ENCODE measurements around the gene RASGRF2. TPM values are rescaled to one million over a fixed set of nuclear protein-coding genes. Genes with fewer than 3 reads are reported as not detected.

Gene RASGRF2
- total and polyA plus RNA-seq, 9 of the 15 experiments (the other 6 are each of a cell fraction or from before 2014, with no cell fraction given) = 0.01 to 0.22 (median 0.08) TPM; not detected in 2

GRCh38 chr5:80955082-80955590, 5.0 kb upstream of the RASGRF2 start:
- no peak overlapping the region for H3K9ac ChIP-seq (ENCODE audit: insufficient read depth in 1 of 2, low read depth in 2 of 2, low read length in 2 of 2)
- no peak overlapping the region for H3K4me2 ChIP-seq (ENCODE audit: insufficient read depth, low read length)
- H3K36me3 ChIP-seq (ENCODE audit: control insufficient read depth, insufficient read depth, low read length) = no peaks in the 10 kb centered on the region
- H3K9me1 ChIP-seq (ENCODE audit: control insufficient read depth, insufficient read depth, low read length) = no peaks in the 10 kb centered on the region
- DNase-seq (ENCODE audit: extremely low read depth in 1 of 4, low spot score in 3 of 4) = no peak
- peaks cover 20 to 23% of the 10 kb centered on the region in 2 experiments; a peak in 4 of 5 replicates for H3K27me3 ChIP-seq (ENCODE audit: control insufficient read depth in 2 of 2, insufficient read depth in 2 of 2, low read length in 2 of 2)
- CTCF ChIA-PET (ENCODE audit: low intra/inter-chr PET ratio) = no interaction called here
- no peaks in the 10 kb centered on the region for H4K20me1 ChIP-seq (replicated peaks; ENCODE audit: control insufficient read depth, insufficient read depth, low read length)
- no TSS peak for BruUV-seq (replicated peaks)
- no peaks in the 10 kb centered on the region for H3K79me2 ChIP-seq (ENCODE audit: control insufficient read depth, insufficient read depth, low read length)
- 0% methylated on average over 2 of the region's 2 CpGs for WGBS (ENCODE audit: insufficient coverage, low coverage, missing lambda C conversion rate)
- FAIRE-seq = no peak
- ATAC-seq = no peak; the same call in 2 of the 3 replicates
- H3K4me3 ChIP-seq = no peak overlapping the region
- in situ Hi-C loops (cut with MboI) = no loop called here
- intact Hi-C loops (cut with micrococcal nuclease) = no loop called here
- H3K27ac ChIP-seq (ENCODE audit: extremely low read depth, low read depth, low read length) = no peak overlapping the region
- H2AFZ ChIP-seq (ENCODE audit: low read depth, low read length) = no peak overlapping the region
- TF ChIP-seq ZBTB43 (CRISPR knock-in tag; IDR thresholded peaks at IDR 0.05) (no peak), ZNF280A (IDR thresholded peaks at IDR 0.05; ENCODE audit: low read depth, partially characterized antibody) (no peak), C11orf30 (IDR thresholded peaks at IDR 0.05; ENCODE audit: low read depth) (no peak), NCOA2 (IDR thresholded peaks at IDR 0.05; ENCODE audit: partially characterized antibody in 2 of 2) (no peak), BCLAF1 (IDR thresholded peaks at IDR 0.05; ENCODE audit: borderline replicate concordance in 1 of 2, control insufficient read depth in 1 of 2, low read depth in 2 of 2, low read length in 1 of 2) (no peak), ZBTB2 (IDR thresholded peaks at IDR 0.05) (no peak)
- H3K4me1 ChIP-seq (replicated peaks in 1 of 2; ENCODE audit: control insufficient read depth in 2 of 2, insufficient read depth in 2 of 2, low read length in 2 of 2) = no peaks in the 10 kb centered on the region
- no peaks in the 10 kb centered on the region for H3K9me3 ChIP-seq (replicated peaks; ENCODE audit: control insufficient read depth, insufficient read depth, low read depth, low read length)
- POLR2A ChIA-PET = interaction anchor here (1.1 to 1.2 kb wide), 2 partner anchors 19 to 88 kb away, joined by 3 read pairs; no protein-coding TSS in a partner anchor

Data from K562 (cell line).